Nephron (organoid): ENCODE data around the gene ARFGAP1.

Experiments
- H3K27ac Mint-ChIP-seq, 3 experiments: 2 replicates each; pipeline ENCODE4 v1.8.0; 2020; ENCODE audit warnings: mixed read lengths in 3 of 3, mild to moderate bottlenecking in 2 of 3, moderate library complexity in 1 of 3
- H3K27me3 Mint-ChIP-seq: 2 replicates; pipeline ENCODE4 v1.8.0; 2021; ENCODE audit warnings: low read depth, mild to moderate bottlenecking, moderate library complexity, mixed read lengths
- H3K36me3 Mint-ChIP-seq: 2 replicates; pipeline ENCODE4 v1.8.0; 2020; ENCODE audit warnings: low read depth, mixed read lengths
- H3K4me1 Mint-ChIP-seq: 2 replicates; pipeline ENCODE4 v1.8.0; 2020; ENCODE audit warnings: mixed read lengths
- H3K4me3 Mint-ChIP-seq, 3 experiments: 2 replicates each; pipeline ENCODE4 v1.8.0; 2020; ENCODE audit warnings: mild to moderate bottlenecking in 3 of 3, mixed read lengths in 3 of 3, moderate library complexity in 2 of 3
- H3K9me3 Mint-ChIP-seq: 2 replicates; pipeline ENCODE4 v1.8.0; 2020; ENCODE audit warnings: mixed read lengths
- TF ChIP-seq, protein P1 (sequence below), 3 experiments: fragments of 200-600 bp; sonication (generic); IDR thresholded peaks; one replicate each; pipeline ENCODE4 v1.5.0; 2021; ENCODE audit warnings: antibody characterized with exemption in 3 of 3; ENCODE audit not compliant: unreplicated experiment in 3 of 3

Gene ARFGAP1

DNA sequence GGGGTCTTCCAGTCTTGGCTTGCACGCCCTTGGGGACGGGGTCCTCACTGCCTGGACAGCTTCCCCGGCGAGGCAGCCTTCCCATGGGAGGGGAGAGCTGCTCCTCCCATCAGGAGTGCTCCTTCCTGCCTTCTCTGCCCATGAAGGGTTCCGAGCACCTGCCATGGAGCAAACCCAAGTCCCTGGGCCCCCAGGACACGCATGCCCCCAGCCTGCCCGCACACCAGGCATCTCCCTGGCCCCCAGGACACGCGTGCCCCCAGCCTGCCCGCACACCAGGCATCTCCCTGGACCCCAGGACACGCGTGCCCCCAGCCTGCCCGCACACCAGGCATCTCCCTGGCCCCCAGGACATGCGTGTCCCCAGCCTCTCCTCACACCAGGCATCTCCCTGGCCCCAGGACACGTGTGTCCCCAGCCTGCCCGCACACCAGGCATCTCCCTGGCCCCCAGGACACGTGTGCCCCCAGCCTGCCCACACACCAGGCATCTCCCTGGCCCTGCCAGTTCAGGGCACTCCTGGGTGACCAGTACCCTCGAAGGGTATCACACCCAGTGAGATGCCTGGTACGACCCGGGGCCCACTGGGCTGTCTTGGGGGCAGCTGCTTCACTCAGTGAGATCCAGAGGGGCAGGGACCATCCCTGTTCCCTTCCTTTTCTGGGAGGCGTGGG lies 42.1 kb downstream of the ARFGAP1 start:
- H3K9me3 Mint-ChIP-seq = no peaks in the 10 kb centered on the region
- H3K4me1 Mint-ChIP-seq = peaks cover 6% of the 10 kb centered on the region
- H3K27me3 Mint-ChIP-seq = peaks cover 9% of the 10 kb centered on the region
- H3K27ac Mint-ChIP-seq = no peak overlapping the region
- H3K36me3 Mint-ChIP-seq = no peaks in the 10 kb centered on the region
- TF ChIP-seq, protein P1, sequence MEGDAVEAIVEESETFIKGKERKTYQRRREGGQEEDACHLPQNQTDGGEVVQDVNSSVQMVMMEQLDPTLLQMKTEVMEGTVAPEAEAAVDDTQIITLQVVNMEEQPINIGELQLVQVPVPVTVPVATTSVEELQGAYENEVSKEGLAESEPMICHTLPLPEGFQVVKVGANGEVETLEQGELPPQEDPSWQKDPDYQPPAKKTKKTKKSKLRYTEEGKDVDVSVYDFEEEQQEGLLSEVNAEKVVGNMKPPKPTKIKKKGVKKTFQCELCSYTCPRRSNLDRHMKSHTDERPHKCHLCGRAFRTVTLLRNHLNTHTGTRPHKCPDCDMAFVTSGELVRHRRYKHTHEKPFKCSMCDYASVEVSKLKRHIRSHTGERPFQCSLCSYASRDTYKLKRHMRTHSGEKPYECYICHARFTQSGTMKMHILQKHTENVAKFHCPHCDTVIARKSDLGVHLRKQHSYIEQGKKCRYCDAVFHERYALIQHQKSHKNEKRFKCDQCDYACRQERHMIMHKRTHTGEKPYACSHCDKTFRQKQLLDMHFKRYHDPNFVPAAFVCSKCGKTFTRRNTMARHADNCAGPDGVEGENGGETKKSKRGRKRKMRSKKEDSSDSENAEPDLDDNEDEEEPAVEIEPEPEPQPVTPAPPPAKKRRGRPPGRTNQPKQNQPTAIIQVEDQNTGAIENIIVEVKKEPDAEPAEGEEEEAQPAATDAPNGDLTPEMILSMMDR (IDR thresholded peaks at IDR 0.05; ENCODE audit: unreplicated experiment in 3 of 3) = no peak
- H3K4me3 Mint-ChIP-seq = no peak overlapping the region

- H3K4me3 Mint-ChIP-seq = no peak overlapping the region
- H3K4me1 Mint-ChIP-seq = peaks cover 5% of the 10 kb centered on the region
- H3K36me3 Mint-ChIP-seq = no peaks in the 10 kb centered on the region
- H3K9me3 Mint-ChIP-seq = no peaks in the 10 kb centered on the region
- TF ChIP-seq, protein P1 (IDR thresholded peaks at IDR 0.05; ENCODE audit: unreplicated experiment in 3 of 3) = no peak
- peaks cover 9% of the 10 kb centered on the region for H3K27me3 Mint-ChIP-seq
- no peak overlapping the region for H3K27ac Mint-ChIP-seq
Observed at GRCh38 chr20:63315240-63315689, 42.7 kb downstream of the ARFGAP1 start.

GRCh38 chr20:63315731-63316491 lies 43.3 kb downstream of the ARFGAP1 start:
- Mint-ChIP-seq H3K36me3 (no peaks in the 10 kb centered on the region), H3K9me3 (no peaks in the 10 kb centered on the region), H3K27ac (no peak overlapping the region), H3K27me3 (peaks cover 9% of the 10 kb centered on the region), H3K4me1 (peaks cover under 1% of the 10 kb centered on the region), H3K4me3 (no peak overlapping the region)
- TF ChIP-seq, protein P1 (IDR thresholded peaks at IDR 0.05; ENCODE audit: unreplicated experiment in 3 of 3) = no peak

DNA sequence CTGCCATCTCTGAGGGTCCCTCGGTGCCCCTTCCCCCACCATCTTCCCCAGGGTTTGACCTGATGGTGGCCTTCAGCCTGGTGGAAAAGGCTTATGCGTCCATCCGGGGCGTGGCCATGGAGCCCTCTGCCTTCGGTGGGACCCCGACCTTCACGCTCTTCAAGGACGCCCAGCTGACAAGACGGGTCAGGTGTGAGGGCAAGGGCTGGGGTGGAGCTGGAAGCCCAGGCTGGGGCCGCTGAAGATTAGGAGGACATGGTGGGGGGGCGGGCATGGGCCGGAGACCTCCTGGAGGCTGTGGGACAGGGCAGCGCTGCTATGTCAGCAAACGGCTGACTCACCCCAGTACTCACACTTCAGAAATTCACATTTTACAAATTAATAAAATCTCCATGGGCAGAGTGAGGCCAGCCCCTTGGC lies 43.9 kb downstream of the ARFGAP1 start:
- H3K9me3 Mint-ChIP-seq = no peaks in the 10 kb centered on the region
- no peak overlapping the region for H3K27ac Mint-ChIP-seq
- TF ChIP-seq, protein P1 (IDR thresholded peaks at IDR 0.05; ENCODE audit: unreplicated experiment in 3 of 3) = no peak
- H3K27me3 Mint-ChIP-seq = peaks cover 9% of the 10 kb centered on the region
- H3K4me1 Mint-ChIP-seq = peaks cover 6% of the 10 kb centered on the region
- no peak overlapping the region for H3K4me3 Mint-ChIP-seq
- no peaks in the 10 kb centered on the region for H3K36me3 Mint-ChIP-seq

DNA sequence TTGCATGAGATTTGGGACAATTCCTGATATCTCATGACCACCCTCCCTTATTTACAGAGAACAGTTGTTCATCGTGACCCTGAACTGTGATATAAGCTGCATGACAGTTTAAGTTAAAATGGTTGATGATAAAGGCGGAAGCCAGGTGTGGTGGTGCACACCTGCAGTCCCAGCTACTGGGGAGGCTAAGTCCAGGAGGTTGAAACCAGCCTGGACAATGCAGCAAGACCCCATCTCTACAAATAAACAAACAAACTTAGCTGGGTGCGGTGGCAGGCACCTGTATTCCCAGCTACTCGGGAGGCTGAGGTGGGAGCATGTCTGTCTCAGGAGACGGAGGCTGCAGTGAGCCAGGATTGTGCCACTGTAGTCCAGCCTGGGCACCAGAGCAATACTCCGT lies 44.4 kb downstream of the ARFGAP1 start:
- Mint-ChIP-seq H3K27me3 (peaks cover 9% of the 10 kb centered on the region), H3K36me3 (no peaks in the 10 kb centered on the region), H3K27ac (no peak overlapping the region), H3K4me1 (peaks cover 6% of the 10 kb centered on the region), H3K4me3 (no peak overlapping the region), H3K9me3 (no peaks in the 10 kb centered on the region)
- TF ChIP-seq, protein P1 (IDR thresholded peaks at IDR 0.05; ENCODE audit: unreplicated experiment in 3 of 3) = no peak
